Suppressor macrophage treated with lipopolysaccharide for 1 hour (primary cell): ENCODE measurements around the gene GNAI2.
A peak's percentile ranks its signal among the peaks of the same experiment; 100 is the strongest.

ENCODE experiments used
- DNase-seq, 3 donors: peaks; one replicate each; pipeline ENCODE4 v3.0.0-alpha.2; 2020 to 2022

Gene GNAI2

DNA sequence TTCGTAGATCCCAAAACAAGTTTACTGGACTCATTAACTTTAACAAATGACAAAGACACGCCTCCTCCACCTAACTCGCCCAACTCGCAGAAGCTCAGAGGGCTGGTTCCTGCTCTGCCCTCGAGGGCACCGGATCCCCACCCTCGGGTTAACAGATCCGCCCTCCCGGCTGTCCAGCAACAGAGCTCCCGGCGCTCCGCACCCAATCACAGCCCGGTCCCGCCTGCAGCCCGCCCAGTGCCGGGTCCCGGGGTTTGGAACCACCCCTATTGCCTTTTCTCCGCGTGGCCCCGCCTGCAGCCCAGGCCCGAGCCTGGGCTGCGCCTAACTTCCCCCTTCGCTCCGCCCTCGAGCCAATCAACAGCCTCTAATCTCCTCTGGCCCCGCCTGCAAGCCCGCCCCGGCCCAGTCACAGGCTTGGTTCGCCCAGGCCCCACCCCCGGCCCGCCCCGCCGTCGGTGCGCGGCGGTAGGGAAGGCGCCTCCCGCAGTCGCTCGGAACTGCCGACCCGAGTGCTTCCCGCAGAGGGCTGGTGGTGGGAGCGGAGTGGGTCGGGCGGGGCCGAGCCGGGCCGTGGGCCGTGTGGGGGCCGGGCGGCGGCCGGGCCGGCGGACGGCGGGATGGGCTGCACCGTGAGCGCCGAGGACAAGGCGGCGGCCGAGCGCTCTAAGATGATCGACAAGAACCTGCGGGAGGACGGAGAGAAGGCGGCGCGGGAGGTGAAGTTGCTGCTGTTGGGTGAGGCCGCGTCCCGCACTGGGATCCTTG, at the start of gene GNAI2:
GNAI2 (plus strand) TSS at position 489 of the 768 bp plus-strand sequence; CDS start at position 621, 132 bp downstream.
- DNase-seq, result peak; percentile 99 to 100 (median 99)

DNA sequence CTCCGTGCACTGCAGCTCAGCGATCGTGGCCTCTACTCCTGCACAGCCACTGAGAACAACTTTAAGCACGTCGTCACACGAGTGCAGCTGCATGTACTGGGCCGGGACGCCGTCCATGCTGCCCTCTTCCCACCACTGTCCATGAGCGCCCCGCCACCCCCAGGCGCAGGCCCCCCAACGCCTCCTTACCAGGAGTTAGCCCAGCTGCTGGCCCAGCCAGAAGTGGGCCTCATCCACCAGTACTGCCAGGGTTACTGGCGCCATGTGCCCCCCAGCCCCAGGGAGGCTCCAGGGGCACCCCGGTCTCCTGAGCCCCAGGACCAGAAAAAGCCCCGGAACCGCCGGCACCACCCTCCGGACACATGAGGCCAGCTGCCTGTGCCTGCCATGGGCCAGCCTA, 48.3 kb upstream of the GNAI2 start:
- DNase-seq, result no peak

DNA sequence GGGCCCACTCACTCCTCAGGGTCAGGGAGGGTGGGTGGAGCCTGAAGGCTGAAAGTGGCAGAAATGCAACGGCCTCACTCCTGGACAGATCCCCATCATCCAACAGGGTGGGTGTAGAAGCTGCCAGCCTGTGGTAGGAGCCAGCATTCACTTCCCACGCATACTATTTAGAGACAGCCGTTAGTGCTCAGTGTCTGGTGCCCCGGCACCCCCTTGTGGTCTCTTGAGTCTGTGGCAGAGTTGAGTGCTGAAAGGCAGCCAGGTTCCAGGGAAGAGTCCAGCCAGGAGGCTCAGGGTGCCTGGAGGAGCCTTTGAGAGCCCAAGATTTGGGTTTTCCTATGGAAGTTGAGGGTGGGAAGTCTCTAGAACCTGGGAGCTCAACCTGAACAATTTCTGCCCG, 46.7 kb upstream of the GNAI2 start:
- peak; percentile 77 to 88 (median 81) for DNase-seq

DNA sequence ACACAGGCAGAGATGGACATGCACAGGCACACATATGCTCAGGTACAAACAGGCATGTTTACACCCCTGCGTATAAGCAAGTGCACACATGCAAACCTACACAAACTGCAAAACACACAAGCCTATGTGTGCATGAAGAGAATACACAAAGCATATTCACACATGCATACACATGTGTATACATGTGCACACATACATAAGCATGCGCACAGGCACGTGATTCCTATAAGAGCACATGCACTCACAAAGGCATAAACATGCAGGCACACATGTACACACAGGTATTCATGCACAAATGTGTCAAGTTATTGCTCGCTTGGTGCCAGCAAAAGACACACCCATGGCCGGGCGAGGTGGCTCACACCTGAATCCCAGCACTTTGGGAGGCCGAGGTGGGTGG, 46.0 kb upstream of the GNAI2 start:
- no peak for DNase-seq

DNA sequence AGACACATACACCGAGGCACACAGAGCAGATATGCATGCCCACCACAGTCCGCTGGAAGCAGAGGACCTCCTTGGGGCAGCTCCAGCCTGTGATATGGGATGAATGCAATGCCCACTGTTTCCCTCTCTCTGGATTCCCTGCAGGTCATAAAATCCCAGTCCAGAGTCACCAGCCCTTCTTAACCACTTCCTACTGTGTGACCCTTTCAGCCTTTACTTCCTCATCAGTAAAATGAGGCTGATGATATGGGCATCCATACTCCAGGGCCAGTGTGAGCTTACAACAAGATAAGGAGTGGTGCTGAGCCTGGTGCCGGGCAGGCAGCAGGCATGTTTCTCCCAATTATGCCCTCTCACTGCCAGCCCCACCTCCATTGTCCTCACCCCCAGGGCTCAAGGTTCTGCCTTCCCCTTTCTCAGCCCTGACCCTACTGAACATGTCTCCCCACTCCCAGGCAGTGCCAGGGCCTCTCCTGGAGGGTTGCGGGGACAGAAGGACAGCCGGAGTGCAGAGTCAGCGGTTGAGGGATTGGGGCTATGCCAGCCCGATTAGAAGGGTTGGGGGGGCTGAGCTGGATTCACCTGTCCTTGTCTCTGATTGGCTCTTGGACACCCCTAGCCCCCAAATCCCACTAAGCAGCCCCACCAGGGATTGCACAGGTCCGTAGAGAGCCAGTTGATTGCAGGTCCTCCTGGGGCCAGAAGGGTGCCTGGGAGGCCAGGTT, 44.9 kb upstream of the GNAI2 start, which contains the start of gene GNAT1:
GNAT1 (plus strand) TSS at position 675 of the 725 bp plus-strand sequence. CDS start 116 bp downstream, outside the sequence.
- peak; percentile 57 to 67 (median 64) for DNase-seq

DNA sequence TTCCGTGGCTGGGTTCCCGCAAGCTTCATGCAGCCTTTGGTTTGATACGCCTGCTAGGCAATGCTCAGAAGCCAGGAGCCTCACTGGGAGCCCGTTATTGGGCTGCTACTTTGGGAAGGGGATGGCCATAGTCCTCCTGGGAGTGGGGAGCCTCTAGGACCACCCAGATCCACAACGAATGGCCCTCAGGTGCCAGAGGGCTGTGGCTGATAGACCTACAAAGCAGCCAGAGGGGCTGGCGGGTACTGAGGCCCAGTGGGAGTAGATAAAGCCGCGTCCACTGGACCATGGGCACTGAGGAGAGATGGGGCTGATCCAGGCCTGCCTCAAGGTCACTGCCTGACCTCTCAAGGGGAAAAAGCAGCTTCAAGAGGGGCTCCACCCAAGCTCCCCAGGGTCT, 43.9 kb upstream of the GNAI2 start:
- no peak for DNase-seq

DNA sequence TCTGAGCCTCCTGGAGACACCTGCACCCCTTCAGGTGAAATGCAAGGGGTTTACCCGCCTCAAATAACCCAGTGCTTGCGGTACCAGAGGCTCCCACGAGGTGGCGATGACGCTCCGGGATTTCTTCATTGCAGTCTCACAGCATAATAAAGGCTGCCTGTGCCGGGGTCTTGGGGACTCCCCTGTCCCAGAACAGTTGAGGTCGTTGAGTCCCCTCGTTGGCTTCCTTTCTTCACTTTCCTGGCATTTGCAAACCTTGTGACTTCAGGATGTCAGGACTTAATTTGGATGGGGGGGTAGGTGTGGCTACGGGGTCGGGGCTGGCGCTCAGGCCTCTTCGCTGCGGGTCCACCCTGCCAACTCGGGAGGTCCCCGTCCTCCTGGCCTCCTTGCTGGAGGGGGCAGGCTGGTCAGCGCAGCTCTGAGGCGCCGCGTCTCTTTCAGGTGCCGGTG, 43.3 kb upstream of the GNAI2 start:
- DNase-seq, result peak; percentile 76 to 77 (median 77)

DNA sequence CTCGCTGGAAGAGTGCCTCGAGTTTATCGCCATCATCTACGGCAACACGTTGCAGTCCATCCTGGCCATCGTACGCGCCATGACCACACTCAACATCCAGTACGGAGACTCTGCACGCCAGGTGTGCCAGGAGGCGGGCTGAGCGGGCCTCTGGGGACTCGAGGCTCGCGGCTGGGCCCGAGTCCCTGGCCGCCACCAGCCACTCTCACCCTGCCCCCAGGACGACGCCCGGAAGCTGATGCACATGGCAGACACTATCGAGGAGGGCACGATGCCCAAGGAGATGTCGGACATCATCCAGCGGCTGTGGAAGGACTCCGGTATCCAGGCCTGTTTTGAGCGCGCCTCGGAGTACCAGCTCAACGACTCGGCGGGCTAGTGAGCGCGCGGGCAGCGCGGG, 42.7 kb upstream of the GNAI2 start:
- DNase-seq, result no peak

DNA sequence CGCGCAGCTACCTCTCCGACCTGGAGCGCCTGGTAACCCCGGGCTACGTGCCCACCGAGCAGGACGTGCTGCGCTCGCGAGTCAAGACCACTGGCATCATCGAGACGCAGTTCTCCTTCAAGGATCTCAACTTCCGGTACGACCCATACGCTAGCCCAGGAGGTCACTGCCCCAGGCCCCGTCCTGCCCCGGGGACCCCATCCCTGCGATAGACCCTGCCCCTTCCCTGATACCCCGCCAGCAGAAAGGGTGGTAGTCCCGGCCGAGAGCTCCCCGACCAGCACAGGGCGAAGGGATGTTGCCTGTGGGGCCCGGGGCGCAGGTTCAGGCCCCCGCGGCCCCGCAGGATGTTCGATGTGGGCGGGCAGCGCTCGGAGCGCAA, 42.3 kb upstream of the GNAI2 start:
- no peak for DNase-seq

DNA sequence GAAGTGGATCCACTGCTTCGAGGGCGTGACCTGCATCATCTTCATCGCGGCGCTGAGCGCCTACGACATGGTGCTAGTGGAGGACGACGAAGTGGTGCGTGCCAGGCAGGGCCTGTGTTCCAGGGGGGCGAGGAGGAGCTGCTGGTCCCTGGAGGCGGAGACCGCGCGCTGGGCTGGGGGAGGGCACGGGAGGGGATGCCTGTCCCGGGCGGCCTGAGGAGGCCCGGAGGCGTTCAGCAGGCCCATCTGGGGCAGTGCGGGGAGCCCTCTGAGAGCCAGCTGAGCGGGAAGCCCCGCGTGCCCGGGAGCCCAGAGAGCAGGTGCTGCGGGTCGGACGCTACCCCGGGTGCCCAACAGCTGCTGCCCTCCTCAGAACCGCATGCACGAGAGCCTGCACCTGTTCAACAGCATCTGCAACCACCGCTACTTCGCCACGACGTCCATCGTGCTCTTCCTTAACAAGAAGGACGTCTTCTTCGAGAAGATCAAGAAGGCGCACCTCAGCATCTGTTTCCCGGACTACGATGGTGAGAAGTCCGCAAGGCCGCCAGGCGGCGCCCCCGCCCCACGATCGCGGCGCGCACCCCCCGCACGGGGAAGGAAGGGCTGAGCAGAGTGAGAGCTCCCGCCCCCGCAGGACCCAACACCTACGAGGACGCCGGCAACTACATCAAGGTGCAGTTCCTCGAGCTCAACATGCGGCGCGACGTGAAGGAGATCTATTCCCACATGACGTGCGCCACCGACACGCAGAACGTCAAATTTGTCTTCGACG, 41.7 kb upstream of the GNAI2 start:
- peak; percentile 62 to 79 (median 65) for DNase-seq

DNA sequence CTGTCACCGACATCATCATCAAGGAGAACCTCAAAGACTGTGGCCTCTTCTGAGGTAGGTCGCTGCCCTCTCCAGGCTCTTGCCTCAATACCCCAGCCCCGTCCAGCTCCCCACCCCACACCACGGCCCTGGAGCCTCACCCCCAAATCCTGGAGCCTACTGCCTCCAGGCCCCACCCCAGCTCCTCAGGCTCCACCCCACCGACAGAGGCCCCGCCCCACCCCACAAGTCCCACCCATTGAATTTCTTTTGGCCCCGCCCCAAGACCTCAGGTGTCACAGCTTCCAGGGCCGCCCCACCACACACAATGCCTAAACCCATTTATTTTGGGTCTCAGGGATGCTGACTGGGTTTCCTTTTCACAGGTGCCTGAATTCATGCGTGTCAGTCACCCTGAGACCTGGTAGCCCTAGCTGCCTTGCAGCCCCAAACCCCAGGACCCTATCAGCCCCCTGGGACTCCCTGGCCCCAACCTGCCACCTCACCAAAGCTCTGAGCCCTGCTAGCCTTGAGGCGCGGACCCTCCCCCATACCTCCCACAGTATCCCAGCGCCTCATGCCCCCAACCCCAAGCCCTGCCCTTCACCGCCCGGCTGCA, 41.0 kb upstream of the GNAI2 start:
- DNase-seq, result no peak

DNA sequence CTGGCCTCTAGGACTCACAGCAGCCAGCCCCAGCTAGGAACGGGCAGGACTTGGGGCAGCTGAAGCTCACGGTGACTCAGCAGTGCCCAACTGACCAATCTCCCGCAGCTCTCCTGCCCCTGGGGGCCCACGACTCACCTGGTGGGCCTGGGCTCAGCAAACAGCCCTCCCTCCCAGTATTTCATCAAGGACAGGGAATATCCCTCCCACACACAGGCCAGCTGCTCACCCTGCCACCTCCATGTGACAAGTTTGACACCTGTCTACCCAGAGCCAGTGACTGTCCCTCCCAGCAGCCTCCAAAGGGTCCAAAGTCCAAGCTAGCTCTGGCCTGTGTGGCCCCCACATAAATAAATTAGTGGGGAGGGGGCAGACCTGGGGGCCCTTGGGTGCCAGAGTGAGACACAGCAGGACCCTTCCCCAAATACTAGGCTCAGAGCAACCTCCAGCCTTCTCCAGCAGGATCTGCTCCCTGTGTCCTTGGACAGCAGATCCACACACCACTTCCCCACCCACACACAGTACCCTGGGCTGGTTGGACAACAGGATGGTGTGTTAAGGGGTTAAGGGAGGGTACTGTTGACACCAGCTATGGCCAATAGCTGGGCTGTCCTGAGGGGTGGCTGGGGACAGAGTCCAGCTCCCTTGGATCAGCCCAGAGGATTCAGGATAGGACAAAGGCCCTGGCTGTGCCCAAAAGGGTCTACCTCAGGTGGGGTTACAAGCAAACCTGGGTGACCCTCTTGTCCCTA, 40.3 kb upstream of the GNAI2 start:
- no peak for DNase-seq

DNA sequence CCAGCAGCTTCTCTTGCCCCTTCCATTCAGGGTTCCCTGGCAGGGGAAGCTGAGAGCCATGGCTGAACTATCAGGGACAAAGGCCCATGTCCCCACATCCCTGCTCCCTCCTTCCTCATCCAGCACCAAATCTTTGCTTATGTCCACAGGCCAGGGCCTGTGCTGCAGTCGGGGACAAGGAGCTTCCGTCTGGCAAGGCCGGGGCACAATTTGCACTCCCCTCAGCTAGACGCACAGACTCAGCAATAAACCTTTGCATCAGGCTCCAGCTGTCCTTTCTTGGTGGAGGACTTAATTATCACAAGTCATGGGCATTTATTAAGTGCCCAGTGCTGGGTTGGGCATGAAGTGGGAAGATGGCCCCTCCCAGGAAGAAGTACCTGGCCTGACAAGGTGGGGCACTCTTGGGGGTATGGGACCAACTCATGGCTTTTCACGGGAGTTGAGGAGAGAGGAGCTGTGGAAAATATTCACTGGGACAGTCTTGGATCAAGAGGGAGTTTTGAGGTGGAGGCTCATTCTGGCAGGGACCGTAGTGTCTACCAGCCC, 39.7 kb upstream of the GNAI2 start:
- no peak for DNase-seq

DNA sequence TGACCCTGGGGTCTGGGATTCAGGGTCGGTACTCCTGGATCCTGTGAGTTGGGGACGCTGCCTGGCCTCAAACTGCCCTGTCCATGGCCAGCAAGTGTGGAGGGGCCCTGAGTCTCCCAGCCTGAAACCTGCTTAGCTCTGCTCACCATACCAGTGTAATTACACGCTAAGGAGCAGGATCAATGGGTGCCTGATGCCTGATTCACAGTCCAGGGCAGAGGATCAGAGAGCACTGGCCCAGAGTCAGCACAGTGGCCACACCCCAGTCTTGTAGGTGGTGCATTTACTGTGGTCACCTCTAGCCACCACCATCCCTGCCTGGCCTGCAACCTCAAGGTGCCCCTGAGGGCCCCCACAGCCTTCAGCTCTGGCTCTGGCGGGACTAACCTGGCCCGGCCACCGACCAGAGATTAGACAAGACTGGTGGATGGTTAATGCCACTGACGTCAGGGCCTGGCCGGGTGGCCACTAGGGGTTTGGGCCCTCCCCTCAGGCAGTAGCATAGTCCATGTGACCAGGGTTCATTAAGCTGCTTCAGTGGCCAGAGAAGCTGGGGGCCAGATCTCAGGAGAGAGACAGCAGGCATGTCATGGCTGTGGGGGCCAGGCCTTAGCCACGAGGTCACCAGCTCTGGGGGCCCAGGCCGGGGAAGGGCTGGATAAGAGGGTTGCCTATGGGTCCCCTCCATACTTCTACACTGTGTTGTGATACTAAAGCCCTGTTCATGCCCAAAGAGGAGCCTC, 34.3 kb upstream of the GNAI2 start:
- DNase-seq, result no peak

DNA sequence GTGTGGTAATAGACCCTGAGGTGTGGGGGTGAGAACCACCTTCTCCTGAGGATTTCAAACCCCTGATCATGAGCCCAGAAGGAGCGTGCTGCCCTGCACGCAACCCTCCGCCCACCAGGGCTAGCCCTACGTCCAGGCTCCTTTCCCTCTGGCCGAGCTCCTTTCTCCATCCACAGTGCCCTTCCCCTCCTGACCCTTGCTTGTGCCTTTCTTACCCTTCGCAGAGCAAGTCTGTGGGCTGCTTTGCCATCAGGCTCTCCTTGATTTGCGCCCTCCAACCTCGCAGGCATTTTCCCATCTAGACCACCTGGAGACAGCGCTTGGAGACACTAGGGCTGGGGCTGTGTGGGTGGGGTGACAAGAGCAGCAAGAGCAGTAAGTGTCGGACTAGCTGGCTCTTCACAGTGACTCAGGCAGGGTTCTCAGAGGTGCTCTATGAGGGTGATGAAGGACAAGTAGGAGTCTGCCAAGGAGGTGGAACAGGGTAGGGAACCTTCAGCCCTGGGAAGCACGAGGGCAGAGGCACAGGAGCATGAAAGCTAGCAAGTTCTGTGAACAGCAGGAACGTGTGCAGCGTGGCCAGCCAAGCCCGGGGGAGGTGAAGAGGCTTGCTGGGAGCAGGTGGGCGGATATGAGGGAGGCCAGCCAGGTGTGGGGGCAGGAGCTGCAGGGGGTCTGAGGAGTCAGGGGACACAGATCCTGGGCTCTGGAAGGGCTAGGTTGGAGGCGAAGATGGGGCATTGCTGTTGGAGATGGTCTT, 33.5 kb upstream of the GNAI2 start:
- DNase-seq, result no peak

DNA sequence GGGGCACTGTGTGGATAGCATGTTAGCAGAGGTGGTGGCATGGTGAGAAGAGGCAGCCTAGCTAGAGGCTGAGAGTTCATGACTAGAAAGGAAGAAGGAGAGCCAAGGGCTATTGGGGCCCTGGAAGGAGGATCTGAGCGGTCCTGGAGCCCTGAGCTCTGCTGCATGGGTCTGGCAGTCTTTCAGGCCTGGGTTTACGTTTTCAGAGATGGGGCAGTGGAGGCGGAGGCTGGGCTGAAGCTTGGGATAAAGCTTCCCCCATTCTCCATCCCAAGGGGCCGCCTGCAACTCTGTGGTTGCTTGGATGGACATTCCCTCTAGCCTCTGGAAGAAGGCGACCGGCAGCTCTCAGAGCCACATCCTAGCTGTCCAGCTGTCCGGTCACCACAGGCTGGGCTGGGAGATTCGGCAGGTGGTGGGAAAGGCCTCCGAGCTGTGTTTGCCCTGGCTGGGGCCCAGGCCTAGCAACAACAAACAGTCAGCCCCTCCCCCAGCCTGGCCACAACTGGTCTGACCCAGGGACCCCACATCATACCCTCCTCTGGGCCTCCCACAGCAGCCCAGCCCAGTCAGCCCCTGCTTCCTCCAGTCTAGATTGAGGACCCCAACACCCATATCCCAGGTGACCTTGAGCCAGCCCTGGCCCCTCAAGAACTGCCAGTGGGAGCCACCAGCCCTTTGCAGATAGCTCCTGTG, 32.7 kb upstream of the GNAI2 start:
- no peak for DNase-seq

DNA sequence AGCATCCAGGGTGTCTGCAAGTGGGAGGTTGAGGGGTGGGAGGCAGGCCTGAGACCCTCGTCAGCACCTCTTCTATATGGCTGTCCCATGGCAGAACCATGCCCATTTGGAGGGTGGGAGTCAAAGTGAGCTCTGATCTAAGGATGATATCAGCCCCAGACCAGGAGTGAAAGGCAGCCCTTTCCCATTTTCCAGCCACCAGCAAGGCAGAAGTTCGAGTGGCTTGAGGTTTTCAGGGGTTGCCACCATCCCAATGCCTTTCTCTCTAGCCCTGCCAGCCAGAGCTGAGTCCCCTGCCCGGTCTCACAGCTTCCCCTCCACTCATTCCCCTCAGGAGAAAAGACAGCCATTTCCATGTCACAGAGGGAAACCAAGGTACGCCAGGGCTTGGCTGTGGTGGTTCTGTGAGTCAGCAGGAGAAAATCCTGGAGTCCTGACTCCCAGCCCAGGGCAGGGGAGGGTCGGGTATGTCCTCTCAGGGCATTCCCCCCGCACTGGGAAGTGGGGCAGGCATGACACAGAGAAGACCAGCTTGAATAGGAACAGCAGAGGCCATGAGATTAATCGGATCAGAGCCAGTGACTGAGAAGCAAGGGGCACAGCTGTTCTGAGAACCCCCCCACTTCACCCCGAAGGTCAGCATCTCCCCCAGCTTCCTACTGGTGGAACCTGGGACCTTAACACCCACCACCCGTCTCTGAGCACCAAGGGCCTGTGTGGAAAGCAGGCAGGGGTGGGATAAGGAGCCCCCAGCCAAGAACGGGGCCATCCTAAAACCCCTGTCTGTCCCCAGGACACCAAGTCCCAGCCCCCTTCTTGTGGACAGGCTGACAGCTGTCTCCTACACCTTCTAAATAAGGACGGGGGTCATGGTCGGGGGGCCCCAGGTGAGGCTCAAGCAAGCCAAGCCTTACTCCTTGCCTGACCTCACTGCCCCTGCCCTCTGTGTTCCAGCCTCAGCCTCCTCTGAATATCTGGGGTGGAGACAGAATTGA, 31.9 kb upstream of the GNAI2 start:
- no peak for DNase-seq

DNA sequence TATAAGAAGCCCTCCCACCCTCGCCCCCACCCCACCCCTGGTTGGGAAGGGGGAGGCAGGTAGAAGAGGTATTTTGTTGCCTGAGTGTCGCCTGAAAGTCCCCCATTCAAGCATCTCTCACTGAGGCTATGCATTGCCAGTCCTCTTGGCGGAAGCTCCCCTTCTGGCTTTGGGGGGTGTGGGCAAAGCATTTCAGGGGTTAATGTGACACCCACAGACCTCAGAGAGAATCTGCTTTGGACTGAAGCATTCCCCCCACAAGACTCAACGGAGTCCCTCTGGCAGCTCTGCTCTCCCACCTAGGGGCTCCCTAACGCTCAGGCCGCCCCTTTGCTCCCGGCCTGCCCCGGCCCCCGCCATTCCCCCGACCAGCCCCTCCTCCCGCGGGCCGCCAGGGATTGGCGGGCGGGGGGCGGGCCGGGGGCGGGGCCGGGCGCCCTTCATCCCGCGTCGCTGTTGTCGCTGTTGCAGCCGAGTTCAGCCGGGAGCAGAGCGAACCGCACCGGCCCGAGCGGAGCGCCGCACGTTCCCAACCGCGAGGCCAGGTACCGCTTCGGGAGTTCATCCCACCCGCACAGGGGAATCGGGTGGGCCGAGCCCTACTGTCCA, 31.1 kb upstream of the GNAI2 start, which contains the start of gene SLC38A3:
SLC38A3 (plus strand) TSS at position 468 of the 609 bp plus-strand sequence. CDS start 8,929 bp downstream, outside the sequence.
- no peak for DNase-seq
